DOHH2 (cell line): ENCODE measurements around the gene HTR3A.

Experiments used
- CTCF ChIP-seq: fragments of 200-600 bp; sonication (generic); IDR thresholded peaks from one replicate; pipeline ENCODE4 v1.5.1; 2014; ENCODE audit warnings: antibody characterized with exemption, mild to moderate bottlenecking, low read depth, low read length; ENCODE audit not compliant: poor library complexity, severe bottlenecking
- EZH2phosphoT487 ChIP-seq: fragments of 200-600 bp; sonication (generic); IDR thresholded peaks from 2 replicates; pipeline ENCODE4 v1.6.1; 2017; ENCODE audit warnings: borderline replicate concordance, mild to moderate bottlenecking, antibody characterized with exemption, low read length, moderate library complexity, mixed read lengths

GRCh38 chr11:113974741-113975470 lies at the start of gene HTR3A:
- TF ChIP-seq CTCF (no peak), EZH2phosphoT487 (no peak)
